ENCODE data around the gene CHAC1. TPM values are rescaled to one million over a fixed set of nuclear protein-coding genes. Genes with fewer than 3 reads are reported as not detected.

CHAC1 gene
- total RNA-seq, 1 experiment from 2014 or later: 1.9 TPM

GRCh38 chr15:40928821-40929659 is 24.2 kb upstream of the CHAC1 start, which contains the start of gene DLL4:
Gene DLL4 (plus strand): TSS chr15:40929340. CDS start chr15:40929669, 329 bp downstream.
- Histone ChIP-seq H3K36me3 (no peaks in the 10 kb centered on the region), H3K9me3 (replicated peaks) (no peaks in the 10 kb centered on the region), H3K4me1 (replicated peaks) (peaks cover 38% of the 10 kb centered on the region), H3K27ac (no peak within 1 kb of the TSS), H3K27me3 (replicated peaks) (peaks cover 78% of the 10 kb centered on the region), H3K4me3 (peak within 1 kb of the TSS; percentile 15)
- no peak for DNase-seq (ENCODE audit: low read depth in 1 of 2, low spot score in 2 of 2)

- Histone ChIP-seq H3K27ac (no peak overlapping the region), H3K4me1 (replicated peaks) (peaks cover 38% of the 10 kb centered on the region), H3K4me3 (peak overlapping the region; percentile 15), H3K36me3 (no peaks in the 10 kb centered on the region), H3K27me3 (replicated peaks) (peaks cover 78% of the 10 kb centered on the region), H3K9me3 (replicated peaks) (no peaks in the 10 kb centered on the region)
- DNase-seq (ENCODE audit: low read depth in 1 of 2, low spot score in 2 of 2): peak in 1 of 2 experiments; percentile 42
These were observed 23.4 kb upstream of the CHAC1 start for GRCh38 chr15:40929660-40930429.

- Histone ChIP-seq H3K27ac (no peak overlapping the region), H3K27me3 (replicated peaks) (peaks cover 71% of the 10 kb centered on the region), H3K9me3 (replicated peaks) (no peaks in the 10 kb centered on the region), H3K4me3 (no peak overlapping the region), H3K36me3 (no peaks in the 10 kb centered on the region), H3K4me1 (replicated peaks) (peaks cover 38% of the 10 kb centered on the region)
- DNase-seq (ENCODE audit: low read depth in 1 of 2, low spot score in 2 of 2): no peak
These were observed 22.6 kb upstream of the CHAC1 start for GRCh38 chr15:40930430-40931299.

- Histone ChIP-seq H3K4me3 (no peak overlapping the region), H3K9me3 (replicated peaks) (no peaks in the 10 kb centered on the region), H3K27me3 (replicated peaks) (peaks cover 62% of the 10 kb centered on the region), H3K36me3 (no peaks in the 10 kb centered on the region), H3K4me1 (replicated peaks) (peaks cover 29% of the 10 kb centered on the region), H3K27ac (no peak overlapping the region)
- DNase-seq (ENCODE audit: low read depth in 1 of 2, low spot score in 2 of 2): no peak
These were observed 21.8 kb upstream of the CHAC1 start for GRCh38 chr15:40931300-40932142.

GRCh38 chr15:40932156-40932555 is 21.1 kb upstream of the CHAC1 start:
- Histone ChIP-seq H3K27ac (no peak overlapping the region), H3K4me1 (replicated peaks) (peaks cover 29% of the 10 kb centered on the region), H3K4me3 (no peak overlapping the region), H3K27me3 (replicated peaks) (peaks cover 56% of the 10 kb centered on the region), H3K9me3 (replicated peaks) (no peaks in the 10 kb centered on the region), H3K36me3 (no peaks in the 10 kb centered on the region)
- DNase-seq (ENCODE audit: low read depth in 1 of 2, low spot score in 2 of 2): no peak

GRCh38 chr15:40932649-40933516 is 20.4 kb upstream of the CHAC1 start:
- peaks cover 28% of the 10 kb centered on the region for H3K4me1 ChIP-seq (replicated peaks)

GRCh38 chr15:40933517-40933902 is 19.8 kb upstream of the CHAC1 start:
- Histone ChIP-seq H3K27ac (no peak overlapping the region), H3K27me3 (replicated peaks) (peaks cover 44% of the 10 kb centered on the region), H3K36me3 (no peaks in the 10 kb centered on the region), H3K4me3 (no peak overlapping the region), H3K9me3 (replicated peaks) (no peaks in the 10 kb centered on the region), H3K4me1 (replicated peaks) (peaks cover 24% of the 10 kb centered on the region)
- DNase-seq (ENCODE audit: low read depth in 1 of 2, low spot score in 2 of 2): no peak

More at GRCh38 chr15:40932649-40933516, 20.4 kb upstream of the CHAC1 start:
- no peak for DNase-seq (ENCODE audit: low read depth in 1 of 2, low spot score in 2 of 2)
- Histone ChIP-seq H3K27me3 (replicated peaks) (peaks cover 50% of the 10 kb centered on the region), H3K9me3 (replicated peaks) (no peaks in the 10 kb centered on the region), H3K36me3 (no peaks in the 10 kb centered on the region), H3K4me3 (no peak overlapping the region), H3K27ac (no peak overlapping the region)

GRCh38 chr15:40934457-40934856 is 18.8 kb upstream of the CHAC1 start:
- no peak overlapping the region for H3K4me3 ChIP-seq
- no peaks in the 10 kb centered on the region for H3K9me3 ChIP-seq (replicated peaks)
- H3K4me1 ChIP-seq (replicated peaks): peaks cover 14% of the 10 kb centered on the region
- H3K36me3 ChIP-seq: no peaks in the 10 kb centered on the region
- no peak overlapping the region for H3K27ac ChIP-seq
- DNase-seq (ENCODE audit: low read depth in 1 of 2, low spot score in 2 of 2): no peak
- peaks cover 34% of the 10 kb centered on the region for H3K27me3 ChIP-seq (replicated peaks)

- no peak overlapping the region for H3K4me3 ChIP-seq
- no peak for DNase-seq (ENCODE audit: low read depth in 1 of 2, low spot score in 2 of 2)
- peaks cover 3% of the 10 kb centered on the region for H3K4me1 ChIP-seq (replicated peaks)
- H3K9me3 ChIP-seq (replicated peaks): no peaks in the 10 kb centered on the region
- H3K27me3 ChIP-seq (replicated peaks): peaks cover 16% of the 10 kb centered on the region
- no peak overlapping the region for H3K27ac ChIP-seq
- H3K36me3 ChIP-seq: no peaks in the 10 kb centered on the region
These were observed 17.0 kb upstream of the CHAC1 start for GRCh38 chr15:40936234-40936708.

- no peak for DNase-seq (ENCODE audit: low read depth in 1 of 2, low spot score in 2 of 2)
- Histone ChIP-seq H3K9me3 (replicated peaks) (no peaks in the 10 kb centered on the region), H3K27me3 (replicated peaks) (peaks cover 9% of the 10 kb centered on the region), H3K4me3 (no peak overlapping the region), H3K36me3 (peaks cover 3% of the 10 kb centered on the region; the same call in 1 of the 2 replicates), H3K27ac (no peak overlapping the region), H3K4me1 (replicated peaks) (peaks cover 10% of the 10 kb centered on the region)
These were observed 16.3 kb upstream of the CHAC1 start for GRCh38 chr15:40936709-40937666.
